Stimulated activated CD8-positive, alpha-beta memory T cell treated with anti-CD3 and anti-CD28 coated beads, Interleukin-12 subunit alpha, Interleukin-12 subunit beta, amount 100 ng/mL, for 1 hour (primary cell): ENCODE data around the gene BIN1.

ENCODE experiments used
- DNase-seq: peaks from one replicate; pipeline ENCODE4 v3.0.0-alpha.2; 2020; ENCODE audit warnings: low read depth

The BIN1 gene

DNA sequence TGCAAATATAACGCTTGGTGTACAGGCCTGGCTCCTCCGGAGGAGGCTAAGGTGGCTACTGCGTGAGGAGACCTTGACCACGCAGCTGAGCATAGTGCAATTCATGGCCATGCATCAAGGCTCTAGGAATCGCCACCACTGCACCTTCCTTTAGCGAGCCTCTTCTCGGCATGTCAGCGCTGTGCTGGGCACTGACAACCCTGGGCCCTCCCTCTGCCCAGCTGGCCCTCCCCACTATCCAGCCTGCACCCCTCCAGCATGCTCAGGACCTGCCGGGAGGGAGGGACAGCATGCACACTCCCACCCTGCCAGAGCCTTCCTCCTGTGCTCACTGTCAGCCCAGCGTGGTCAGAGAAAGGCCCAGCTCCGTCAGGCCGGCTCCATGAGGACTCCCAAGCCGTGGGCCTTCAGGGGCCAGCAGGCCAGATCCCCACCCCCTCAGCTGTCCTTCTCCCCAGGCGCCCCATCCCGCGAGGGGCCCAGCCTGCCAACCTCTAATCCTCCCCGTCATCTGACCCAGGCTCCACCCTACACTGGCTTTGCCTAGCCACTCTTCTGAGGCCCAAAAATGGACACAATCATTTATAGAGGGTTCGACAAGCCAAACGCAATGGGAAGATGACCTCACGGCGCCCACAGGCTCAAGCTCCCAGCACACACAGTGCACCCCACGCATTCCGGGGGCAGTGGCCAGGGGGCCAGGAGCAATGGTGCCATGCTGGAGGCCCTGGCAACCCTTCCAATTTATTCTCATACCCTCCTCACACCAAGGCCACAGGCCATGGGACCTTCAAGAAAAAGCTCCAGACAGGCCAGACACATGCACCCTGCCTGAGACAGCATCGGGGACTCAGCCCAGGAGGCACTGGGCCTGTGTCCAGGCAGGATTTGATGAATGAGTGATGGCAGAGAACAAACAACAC lies 3.5 kb downstream of the BIN1 start:
- DNase-seq, result no peak

DNA sequence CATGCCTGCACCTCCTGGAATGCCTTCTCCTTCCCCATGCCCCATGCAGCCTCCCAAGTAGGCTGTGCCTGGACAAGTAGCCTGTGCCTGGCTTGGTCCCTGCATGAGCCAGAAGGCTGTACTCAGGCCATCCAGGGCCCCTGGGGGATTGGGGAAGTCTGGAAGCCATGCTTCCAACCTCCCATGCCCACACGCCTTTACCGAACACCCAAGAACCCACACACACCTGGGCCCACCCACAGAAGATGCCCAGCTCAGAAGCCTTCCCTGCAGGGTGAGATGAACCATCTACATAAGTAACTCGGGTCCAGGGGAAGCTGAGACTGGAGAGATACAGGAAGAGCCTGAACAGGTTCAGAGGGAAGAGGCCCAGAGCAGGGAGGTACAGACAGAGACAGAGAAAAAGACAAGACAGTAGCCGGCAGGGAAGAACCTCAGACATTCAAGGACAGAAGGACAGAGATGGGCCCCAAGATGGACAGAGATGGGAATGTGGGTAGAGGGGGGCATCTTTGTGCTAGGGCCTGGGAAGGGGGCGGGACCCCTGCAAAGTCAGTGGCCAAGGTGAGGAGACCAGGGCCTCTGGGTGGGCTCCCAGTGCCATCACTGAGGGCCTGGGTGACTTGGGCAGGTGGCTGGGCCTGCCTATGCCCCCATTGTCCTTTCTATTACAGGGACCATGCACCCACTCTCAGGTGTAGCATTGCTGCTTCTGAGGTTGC lies 4.3 kb downstream of the BIN1 start:
- DNase-seq, result no peak

DNA sequence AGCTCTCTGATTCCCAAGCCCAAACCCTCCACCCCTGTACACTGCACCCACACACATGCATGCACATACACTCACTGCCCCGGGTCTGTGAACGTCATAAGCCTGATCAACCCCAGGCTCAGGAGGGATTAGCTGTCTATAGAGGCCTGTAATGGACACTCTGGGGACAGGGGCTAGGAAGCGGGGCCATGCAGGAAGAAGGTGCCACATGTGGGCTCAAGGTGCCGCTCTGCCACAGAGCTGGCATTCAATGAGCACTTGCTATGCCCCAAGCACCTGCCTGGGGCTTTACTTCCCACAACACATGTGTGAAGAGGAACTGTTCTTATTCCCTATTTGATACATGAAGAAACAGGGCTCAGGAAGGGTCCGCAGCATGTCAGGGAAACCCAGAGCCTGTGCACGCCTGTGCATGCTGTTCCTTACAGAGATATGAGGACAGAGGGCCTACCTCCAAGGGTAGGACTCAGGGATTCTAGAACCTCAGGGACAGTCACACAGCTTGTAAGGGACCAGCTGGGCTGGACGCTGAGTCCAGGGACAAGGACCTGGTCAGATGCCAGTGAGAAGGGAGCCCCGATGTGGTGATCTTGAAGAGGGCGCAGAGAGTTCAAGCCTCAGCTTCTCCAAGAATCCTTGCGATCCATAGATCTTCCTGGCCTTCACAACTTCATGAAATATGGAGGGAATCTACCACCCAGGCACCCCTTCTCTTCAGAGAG lies 5.0 kb downstream of the BIN1 start:
- DNase-seq, result no peak

DNA sequence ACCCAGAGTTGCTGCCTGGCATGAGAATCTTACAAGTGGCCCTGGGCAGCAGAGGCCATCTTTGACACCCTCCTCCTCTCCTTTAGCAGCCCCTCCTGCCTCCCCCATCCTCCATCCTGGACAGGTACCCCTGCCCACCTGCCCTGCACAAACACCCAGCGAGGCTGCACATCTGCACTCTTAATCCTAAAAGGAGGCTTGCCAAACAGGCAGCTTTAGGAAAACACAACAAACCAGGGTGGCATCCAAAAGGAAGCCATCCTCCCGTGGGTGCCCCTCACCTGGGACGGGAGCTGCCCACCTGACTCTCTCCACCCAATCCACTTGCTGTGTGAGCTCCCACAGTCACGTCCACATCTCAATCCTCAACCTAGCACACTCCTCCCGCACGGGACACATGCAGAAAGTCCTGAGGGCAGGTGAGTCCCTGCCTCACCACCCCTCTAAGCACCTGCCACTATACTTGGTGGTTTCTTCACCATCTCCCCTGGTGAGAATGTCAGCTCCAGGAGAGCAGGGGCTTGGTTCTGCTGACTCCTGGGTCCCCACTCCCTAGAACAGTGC lies 5.8 kb downstream of the BIN1 start:
- DNase-seq, result no peak

DNA sequence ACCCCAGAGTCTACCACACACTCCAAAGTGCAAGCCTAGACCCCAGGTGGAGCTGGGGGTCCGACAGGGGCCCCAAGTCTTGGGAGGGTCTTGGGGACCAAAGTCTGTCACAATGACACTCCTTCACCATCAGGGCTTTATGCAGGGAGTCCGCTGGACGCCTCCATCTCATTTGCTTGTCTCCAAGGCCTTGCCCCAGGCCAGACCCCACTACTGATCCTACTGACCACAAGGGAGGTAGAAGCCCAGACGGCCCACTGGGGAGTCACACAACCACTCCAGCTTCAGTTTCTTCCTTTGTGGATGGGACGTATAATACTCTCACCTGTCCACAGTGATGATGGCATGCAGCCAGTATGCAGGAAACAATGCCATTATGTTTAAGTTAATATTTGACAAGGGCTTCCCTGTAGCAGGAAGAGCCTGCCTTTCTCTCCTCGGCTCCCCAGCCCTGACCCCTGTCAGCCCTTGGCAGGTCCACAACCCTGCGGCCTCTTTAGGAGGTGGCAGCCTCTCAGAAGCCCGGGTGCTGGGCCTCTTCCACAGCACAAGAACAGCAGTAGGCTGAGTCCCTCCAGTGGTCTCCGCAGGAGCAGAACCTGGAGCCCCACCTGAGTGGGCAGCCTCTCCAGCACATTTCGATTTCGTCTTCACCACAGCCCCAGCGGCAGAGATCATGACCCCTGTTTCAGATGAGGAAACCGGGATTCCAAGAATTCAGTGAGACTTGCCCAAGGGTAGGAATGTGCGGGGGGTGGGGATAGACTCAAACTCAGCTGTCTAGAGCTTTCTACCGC lies 6.5 kb downstream of the BIN1 start:
- DNase-seq, result no peak

DNA sequence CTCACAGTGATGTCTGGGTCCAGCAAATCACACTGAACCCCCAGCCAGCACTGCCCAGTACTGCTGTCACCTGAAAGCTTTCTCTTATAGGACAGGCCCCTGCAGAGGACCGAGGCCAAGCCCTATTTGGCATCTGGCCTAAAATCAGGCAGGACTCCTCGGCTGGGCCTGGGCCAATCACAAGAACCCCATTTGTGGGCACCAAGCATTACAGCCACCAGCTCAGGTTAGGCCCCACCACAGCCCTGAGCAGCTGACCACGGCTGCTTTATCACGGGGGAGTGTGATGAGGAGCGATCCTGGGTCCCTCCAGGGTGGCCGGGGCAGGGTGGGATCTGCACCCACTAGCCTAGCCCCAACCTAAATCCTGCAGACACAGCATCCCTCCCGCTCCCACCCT lies 8.2 kb downstream of the BIN1 start:
- no peak for DNase-seq

DNA sequence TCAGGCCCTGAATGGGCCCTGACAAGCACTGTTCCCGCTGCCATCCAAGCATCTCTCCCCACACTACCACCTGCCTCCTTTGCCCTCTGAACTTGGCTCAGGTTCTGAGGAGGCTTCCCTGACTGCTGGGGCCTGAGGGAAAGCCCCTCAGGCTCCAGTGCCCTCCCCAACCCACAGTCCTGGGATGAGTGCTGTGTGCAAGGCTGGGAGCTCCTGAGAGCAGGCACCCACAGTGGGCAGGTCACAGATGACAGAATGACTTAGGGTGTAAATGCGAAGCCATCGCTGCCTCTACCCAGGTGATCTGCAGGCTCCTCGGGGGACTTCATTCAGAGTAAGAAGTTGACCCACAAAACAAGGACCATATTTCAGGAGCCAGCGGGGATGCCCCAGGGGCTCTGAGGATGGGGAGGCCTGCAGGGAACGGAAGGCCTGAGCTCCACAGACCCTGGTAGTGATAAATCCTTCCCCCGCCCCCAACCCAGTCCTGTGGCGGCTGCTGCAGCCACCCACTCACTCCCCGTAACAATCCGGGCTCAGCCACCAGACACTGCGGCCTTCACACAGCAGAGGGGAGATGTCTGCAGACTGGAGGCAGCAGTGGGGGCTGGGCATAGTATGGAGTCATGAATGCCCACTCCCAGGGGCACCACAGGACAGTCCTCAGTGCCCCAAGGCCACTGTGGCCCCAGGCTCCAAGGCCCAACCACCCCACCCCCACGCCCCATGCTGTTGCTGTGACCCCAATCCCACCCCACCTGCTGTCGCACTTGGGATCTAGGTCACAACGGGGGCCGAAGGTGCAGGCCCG lies 8.9 kb downstream of the BIN1 start:
- DNase-seq, result no peak

DNA sequence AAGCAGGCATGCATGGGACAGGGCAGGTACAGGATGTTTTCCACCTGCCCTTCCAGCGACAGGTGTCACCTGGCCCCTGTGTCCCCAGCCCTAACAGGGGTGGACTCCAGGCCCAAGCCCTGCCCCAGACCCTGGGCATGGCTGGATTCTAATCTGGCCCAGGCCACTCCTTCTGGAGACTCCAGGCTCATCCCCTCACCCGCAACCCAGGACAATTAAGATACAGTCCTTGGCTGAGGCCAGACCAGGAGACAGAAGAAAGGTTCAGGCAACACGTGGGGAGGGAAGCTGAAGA lies 9.5 kb downstream of the BIN1 start:
- DNase-seq, result no peak

DNA sequence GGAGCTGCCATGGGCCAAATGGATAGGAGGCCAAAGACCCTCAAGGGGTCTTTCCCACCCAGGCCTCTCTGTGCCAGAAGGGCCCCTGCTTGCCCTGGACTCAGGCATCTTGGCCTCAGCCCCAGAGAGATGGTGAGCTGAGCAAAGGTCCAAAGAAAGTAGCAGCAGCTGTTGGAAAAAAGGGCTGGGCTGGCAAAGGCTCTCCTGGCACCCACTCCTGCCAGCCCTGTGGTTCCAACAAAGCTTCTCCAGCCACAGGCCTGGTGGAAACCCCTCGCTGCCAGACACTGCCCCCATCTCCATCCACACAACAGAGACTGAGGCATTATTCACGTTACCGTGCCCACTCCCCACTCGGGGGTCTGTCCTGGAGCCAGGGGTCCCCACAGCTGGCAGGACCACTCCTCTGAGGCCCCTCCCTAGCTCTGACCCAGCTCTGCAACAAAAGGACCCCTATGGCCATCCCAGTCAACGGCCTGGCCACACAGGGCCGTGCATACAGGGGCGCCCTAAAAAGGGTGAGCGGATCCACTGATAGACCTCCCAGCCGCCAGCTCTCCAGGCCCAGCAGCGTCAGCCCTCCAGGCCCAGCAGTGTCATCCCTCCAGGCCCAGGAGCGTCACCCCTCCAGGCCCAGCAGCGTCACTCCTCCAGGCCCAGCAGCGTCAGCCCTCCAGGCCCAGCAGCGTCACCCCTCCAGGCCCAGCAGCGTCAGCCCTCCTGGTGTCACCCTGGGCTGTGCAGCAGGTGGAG lies 10.1 kb downstream of the BIN1 start:
- DNase-seq, result no peak

DNA sequence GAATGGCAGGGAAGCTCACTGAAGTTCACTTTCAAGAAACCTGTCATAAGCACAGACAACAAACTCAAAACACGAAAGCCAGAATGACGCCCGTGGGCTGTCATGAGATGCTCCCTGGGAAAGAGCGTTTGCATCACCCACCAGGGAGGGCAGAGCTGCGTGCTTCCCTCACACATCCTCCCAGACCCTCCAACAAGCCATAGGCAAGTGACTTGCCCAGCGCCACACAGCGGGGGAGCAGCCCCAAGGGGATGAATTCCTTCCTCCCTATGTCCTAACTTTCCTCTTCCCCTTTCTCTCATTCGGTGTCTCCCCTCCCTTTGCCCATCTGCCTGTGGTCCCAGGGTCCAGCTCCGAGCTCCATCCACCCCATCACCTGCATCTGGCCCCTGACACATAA lies 10.7 kb downstream of the BIN1 start:
- no peak for DNase-seq

DNA sequence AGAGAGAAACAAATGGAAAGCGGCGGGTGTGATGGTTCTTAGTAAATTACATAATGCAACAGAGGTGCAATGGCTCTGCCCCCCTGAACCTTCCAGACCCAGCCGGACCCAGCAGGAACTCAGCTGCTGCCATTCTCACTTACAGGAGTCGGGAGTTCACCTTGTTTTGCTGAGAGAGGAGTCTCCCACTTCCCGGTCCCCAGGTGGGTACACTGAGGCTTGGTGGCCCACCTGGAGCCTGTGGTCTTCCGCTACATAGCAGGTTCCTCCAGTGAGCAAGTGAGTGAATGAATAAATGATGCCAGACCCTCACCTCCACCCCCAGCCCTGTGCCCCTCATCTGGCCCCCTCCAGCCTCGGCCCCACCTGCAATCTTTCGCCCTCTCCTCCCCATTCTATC lies 11.2 kb downstream of the BIN1 start:
- no peak for DNase-seq

DNA sequence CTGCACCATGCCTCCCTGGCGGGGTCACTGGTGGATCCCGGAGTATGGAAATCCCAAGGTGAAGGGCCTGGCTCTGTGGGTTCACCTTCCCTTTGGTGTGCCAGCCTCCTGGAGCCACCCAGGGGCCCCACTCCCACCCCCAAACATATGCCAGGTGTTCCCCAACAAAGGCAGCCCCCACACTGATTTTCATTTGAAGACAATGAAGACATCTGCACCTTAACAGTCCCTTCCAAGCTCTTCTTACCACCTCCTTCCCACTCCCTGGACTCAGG lies 11.7 kb downstream of the BIN1 start:
- no peak for DNase-seq

DNA sequence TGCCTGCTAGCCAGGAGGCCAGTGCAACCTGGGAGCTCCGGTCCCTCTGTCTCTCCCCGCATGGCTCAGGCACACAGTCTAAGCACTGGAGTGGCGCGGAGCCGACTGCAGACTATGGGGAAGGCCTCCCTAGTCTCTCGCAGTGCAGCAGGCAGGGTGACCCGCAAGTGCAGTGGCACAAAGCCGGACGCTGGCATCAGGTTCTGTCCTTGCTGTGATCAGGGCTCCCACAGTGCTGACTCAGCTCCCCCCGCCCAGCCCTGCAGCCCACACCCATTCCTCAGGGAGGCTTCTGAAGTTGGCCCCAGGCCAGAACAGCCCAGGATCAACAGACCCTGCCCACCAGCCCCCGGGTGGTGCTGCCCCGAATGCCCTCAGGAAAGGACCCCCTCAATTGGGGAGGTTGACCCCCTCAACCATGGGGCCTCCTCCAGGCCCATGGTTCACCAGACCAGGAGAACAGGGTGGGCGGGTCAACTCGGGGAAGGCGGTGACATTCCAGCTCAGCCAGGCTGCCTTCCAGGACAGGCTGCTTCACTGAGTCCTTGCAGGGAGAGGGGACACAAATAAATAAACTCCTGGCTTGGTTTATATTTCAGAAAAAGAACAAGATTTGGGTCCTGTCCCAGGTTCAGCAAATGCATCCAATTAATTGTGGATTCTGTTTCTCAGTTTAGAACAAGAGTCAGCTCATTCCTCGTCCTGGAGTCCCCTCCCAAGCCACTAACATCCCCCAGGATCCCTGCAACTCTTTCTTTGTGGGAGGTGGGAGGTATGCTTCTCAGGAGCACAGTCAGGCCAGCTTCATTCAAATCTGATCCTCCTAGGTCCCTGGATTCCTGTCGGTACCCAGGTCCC lies 12.2 kb downstream of the BIN1 start:
- no peak for DNase-seq

DNA sequence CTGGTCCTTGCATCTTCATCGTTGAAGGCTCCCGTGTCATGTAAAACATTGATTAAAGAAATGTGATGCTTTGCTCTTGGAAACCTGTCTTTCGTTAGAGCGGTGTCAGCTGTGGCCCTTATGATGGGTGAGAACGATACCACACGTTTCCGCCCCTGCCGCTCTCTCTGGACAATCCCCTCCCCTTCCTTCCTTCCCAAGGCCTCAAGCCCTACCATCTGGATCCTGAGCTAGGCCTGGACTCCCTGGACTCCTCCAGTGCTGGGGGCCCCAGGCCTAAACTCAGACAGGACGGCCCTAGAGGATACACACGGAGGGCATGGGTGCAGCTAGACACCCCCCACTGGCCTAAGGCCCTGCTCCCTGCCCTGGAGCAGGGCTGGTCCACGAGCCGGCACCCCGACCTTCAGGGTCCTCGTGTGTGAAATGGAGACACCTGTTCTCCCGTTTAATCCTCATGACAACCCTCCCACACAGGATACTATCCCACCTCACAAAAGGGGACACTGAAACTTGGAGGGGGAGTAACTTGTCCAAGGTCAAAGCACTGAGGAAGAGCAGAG lies 13.2 kb downstream of the BIN1 start:
- DNase-seq, result no peak

DNA sequence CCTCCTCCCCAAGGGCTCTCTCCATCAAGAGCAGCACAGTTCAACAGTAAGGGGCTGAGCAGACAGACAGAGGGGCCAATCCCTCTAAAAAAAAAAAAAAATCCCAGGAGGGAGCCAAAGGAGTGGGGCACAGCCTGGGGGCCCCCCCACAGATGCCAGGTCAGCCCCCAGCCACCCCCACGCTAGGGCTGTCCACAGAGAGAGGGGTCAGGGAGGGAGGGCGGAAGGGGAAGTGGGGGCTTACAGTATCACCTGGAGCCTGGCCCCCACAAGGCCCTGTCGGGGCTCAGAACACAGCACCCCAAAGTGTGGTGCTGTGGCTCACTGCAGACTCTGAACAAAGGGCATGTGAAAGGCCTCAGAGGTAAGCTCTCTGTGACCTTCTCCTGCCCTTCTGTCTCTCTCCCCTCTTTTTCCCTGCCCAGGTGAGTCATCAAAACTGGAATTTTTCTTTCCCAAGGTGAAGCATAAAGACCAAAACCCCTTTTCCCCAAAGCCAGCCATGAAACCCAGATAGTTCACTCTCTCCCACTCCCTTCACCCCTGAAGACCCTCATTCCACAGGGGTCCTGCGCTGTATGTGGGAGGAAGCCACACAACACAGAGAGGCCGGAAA lies 13.9 kb downstream of the BIN1 start:
- DNase-seq, result no peak

DNA sequence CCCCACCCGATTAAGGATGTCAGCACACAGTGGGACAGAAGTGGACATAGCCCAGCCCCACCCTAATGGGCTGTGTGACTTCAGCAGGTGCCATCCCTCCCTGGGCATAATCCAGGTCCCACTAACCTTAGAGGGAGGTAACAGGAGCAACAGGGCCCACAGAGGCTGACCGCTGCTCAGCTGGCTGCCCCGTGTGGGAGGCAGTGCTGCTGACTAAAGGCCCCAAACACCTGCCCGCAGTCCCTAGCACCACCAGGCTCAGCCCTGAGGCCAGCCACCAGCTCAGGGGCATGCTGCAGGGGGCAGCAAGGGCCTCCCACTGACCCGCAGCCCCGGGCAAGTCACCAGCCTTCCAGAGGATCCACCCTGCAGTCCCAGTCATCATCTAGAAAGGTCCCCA lies 14.6 kb downstream of the BIN1 start:
- no peak for DNase-seq

DNA sequence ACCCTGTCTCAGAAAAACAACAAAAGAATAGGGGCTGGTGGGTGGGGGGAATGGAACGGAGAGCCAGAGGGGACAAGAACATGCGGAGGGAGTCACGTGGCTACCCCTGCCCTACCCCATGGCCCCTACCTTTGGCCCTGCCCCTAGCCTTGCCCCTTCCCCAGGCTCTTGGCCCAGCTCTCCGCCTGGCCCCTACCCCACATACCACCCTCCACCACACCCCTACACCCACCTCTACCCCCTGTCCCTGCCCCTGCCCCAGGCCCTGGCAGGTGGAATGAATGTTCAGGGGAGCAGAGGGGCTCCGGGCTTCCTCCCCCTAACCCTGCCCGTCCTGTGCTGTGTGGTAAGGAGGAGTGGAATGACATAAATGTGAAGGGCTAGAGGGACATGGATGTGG lies 15.1 kb downstream of the BIN1 start:
- DNase-seq, result no peak

DNA sequence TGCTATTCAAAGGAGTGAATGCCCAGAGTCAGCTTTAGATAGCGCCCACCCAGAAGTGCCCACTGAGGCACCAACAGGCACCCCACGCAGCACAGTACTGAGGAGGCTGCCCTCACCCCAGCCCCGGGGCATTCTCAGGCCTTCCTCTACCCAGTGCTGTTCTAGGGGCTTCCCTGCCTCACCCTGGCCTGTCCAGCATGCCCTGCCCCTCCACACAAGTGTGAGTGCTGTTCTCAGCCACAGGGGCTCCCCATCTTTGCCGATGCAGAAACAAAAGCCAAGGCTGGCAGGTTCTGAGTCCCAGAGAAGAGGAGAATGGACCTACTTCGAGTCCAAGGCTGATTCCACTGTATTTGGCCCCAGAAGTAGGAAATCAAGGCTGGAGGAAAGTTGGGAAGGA lies 15.8 kb downstream of the BIN1 start:
- DNase-seq, result no peak
